ENCODE results near the gene KCNQ1. TPM values are rescaled to one million over a fixed set of nuclear protein-coding genes. Genes with fewer than 3 reads are reported as not detected.

The KCNQ1 gene
- polyA plus RNA-seq, 1 of the 3 experiments (the other 2 are of a cell fraction) = 0.05 TPM

DNA sequence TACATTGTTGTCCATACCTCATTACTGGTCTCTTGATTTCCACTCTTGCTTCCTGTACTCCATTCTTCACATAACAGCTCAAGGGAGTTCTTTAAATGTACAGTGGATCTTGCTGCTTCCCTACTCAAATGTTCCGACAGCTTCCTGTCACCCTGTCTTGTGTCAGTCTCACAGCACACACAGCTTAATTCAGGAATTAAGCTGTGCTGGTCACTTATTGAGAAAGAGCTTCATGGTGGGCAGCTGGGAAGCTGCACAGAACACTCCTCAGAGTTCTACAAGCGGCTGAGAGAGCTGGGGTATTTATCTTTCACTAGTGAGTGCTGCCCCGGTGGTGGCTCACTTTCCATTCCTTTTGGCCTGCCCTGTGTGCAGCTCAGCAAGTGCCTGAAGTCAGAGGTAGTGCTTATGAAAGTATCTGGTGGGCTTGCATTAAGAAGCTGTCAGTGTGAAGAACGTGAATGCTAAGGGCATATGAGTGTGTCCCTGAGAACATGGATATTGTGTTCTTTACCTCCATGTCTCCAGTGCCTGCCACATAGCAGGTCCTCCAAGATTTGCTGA lies 206.3 kb downstream of the KCNQ1 start:
- Histone ChIP-seq H3K27me3 (ENCODE audit: insufficient read depth) (no peaks in the 10 kb centered on the region), H3K9me2 (no peaks in the 10 kb centered on the region), H3K36me3 (replicated peaks in 1 of 2; ENCODE audit: control insufficient read depth in 1 of 2, insufficient read depth in 2 of 2, low read length in 1 of 2) (no peaks in the 10 kb centered on the region), H2AFZ (ENCODE audit: low read depth) (no peak overlapping the region), H3K4me2 (no peak overlapping the region), H3K4me3 (ENCODE audit: low read depth in 2 of 2, low read length in 1 of 2) (no peak overlapping the region; a peak in 1 of 4 replicates), H3K9me3 (peaks cover 26% of the 10 kb centered on the region), H4K20me1 (ENCODE audit: insufficient read depth) (no peaks in the 10 kb centered on the region), H3K4me1 (ENCODE audit: control insufficient read depth in 1 of 2, insufficient read depth in 2 of 2, low read depth in 1 of 2, low read length in 1 of 2) (peaks cover 0 to 32% of the 10 kb centered on the region in 2 experiments; a peak in 1 of 4 replicates), H3F3A (replicated peaks; ENCODE audit: insufficient read depth) (no peaks in the 10 kb centered on the region), H3K27ac (ENCODE audit: low read depth in 2 of 2, low read length in 1 of 2) (no peak overlapping the region; a peak in 1 of 4 replicates), H3K79me2 (ENCODE audit: insufficient read depth) (no peaks in the 10 kb centered on the region), H3K9ac (no peak overlapping the region)
- DNase-seq = peak; percentile 1
- WGBS (ENCODE audit: low lambda C conversion rate) = 57% methylated on average over 4 of the region's 4 CpGs
- ChIA-PET CTCF (interaction anchor here (1.3 to 1.6 kb wide), 2 partner anchors 119 to 234 kb away, joined by 3 to 5 read pairs; partner anchors contain the start of gene CDKN1C), POLR2A (no interaction called here)
- TF ChIP-seq, protein P1, sequence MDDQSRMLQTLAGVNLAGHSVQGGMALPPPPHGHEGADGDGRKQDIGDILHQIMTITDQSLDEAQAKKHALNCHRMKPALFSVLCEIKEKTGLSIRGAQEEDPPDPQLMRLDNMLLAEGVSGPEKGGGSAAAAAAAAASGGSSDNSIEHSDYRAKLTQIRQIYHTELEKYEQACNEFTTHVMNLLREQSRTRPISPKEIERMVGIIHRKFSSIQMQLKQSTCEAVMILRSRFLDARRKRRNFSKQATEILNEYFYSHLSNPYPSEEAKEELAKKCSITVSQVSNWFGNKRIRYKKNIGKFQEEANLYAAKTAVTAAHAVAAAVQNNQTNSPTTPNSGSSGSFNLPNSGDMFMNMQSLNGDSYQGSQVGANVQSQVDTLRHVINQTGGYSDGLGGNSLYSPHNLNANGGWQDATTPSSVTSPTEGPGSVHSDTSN (IDR thresholded peaks at IDR 0.05) = no peak
- no peak for TF ChIP-seq MEF2A (IDR thresholded peaks at IDR 0.05; ENCODE audit: borderline replicate concordance, low read depth)
- TF ChIP-seq TCF12 (IDR thresholded peaks at IDR 0.05) = no peak
- TF ChIP-seq JUND (IDR thresholded peaks at IDR 0.05) = no peak
- no peak for TF ChIP-seq POLR2AphosphoS5 (IDR thresholded peaks at IDR 0.05; ENCODE audit: low read depth, low read length)
- TF ChIP-seq NRF1 (IDR thresholded peaks at IDR 0.05; ENCODE audit: low read depth, low read length) = no peak
- TF ChIP-seq RCOR1 (IDR thresholded peaks at IDR 0.05; ENCODE audit: low read length) = no peak
- TF ChIP-seq NFIC (IDR thresholded peaks at IDR 0.05; ENCODE audit: borderline replicate concordance) = no peak
- TF ChIP-seq, protein P2, sequence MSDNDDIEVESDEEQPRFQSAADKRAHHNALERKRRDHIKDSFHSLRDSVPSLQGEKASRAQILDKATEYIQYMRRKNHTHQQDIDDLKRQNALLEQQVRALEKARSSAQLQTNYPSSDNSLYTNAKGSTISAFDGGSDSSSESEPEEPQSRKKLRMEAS (IDR thresholded peaks at IDR 0.05; ENCODE audit: low read depth) = no peak
- TF ChIP-seq, protein P3, sequence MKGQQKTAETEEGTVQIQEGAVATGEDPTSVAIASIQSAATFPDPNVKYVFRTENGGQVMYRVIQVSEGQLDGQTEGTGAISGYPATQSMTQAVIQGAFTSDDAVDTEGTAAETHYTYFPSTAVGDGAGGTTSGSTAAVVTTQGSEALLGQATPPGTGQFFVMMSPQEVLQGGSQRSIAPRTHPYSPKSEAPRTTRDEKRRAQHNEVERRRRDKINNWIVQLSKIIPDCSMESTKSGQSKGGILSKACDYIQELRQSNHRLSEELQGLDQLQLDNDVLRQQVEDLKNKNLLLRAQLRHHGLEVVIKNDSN (IDR thresholded peaks at IDR 0.05; ENCODE audit: borderline replicate concordance, low read depth) = no peak
- TF ChIP-seq MXI1 (IDR thresholded peaks at IDR 0.05; ENCODE audit: low read depth, low read length) = no peak
- TF ChIP-seq EZH2phosphoT487 (IDR thresholded peaks at IDR 0.05; ENCODE audit: borderline replicate concordance, low read depth) = no peak

DNA sequence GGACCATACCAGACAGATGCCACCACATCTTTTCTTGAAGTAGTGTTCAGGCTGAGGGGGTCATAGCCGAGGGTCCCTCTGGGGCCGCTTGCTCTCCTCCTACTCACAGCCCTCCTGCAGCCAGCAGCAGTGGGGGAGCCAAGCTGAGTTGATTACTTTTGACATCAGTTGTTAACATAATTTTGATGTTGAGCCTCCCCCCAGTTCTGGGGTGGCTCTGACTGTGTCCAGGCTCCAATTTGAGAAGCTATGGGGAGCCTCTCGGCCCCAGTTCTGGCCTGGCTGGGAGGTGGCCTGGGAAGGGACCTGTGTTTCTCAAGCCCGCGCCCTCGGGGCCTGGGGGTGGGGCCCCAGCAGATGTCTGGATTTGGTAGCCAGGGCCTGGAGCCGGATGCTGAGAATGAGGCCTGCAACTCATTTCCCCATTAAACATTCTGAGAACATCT lies 207.0 kb downstream of the KCNQ1 start:
- H3F3A ChIP-seq (replicated peaks; ENCODE audit: insufficient read depth) = no peaks in the 10 kb centered on the region
- 42% methylated on average over 5 of the region's 7 CpGs for WGBS (ENCODE audit: low lambda C conversion rate)
- H3K79me2 ChIP-seq (ENCODE audit: insufficient read depth) = no peaks in the 10 kb centered on the region
- POLR2A ChIA-PET = no interaction called here
- CTCF ChIA-PET = interaction anchor here (1.3 to 1.6 kb wide), 2 partner anchors 119 to 233 kb away, joined by 3 to 5 read pairs; partner anchors contain the start of gene CDKN1C
- H3K27me3 ChIP-seq (ENCODE audit: insufficient read depth) = no peaks in the 10 kb centered on the region
- H3K4me2 ChIP-seq = no peak overlapping the region
- peak overlapping the region in 1 of 2 experiments; percentile 39; a peak in 1 of 4 replicates for H3K27ac ChIP-seq (ENCODE audit: low read depth in 2 of 2, low read length in 1 of 2)
- no peak overlapping the region for H3K9ac ChIP-seq
- no peaks in the 10 kb centered on the region for H3K9me2 ChIP-seq
- peak; percentile 73 for DNase-seq
- peaks cover 24% of the 10 kb centered on the region for H3K9me3 ChIP-seq
- no peak overlapping the region for H2AFZ ChIP-seq (ENCODE audit: low read depth)
- H4K20me1 ChIP-seq (ENCODE audit: insufficient read depth) = no peaks in the 10 kb centered on the region
- H3K4me1 ChIP-seq (ENCODE audit: control insufficient read depth in 1 of 2, insufficient read depth in 2 of 2, low read depth in 1 of 2, low read length in 1 of 2) = peaks cover 0 to 32% of the 10 kb centered on the region in 2 experiments; a peak in 1 of 4 replicates
- no peak overlapping the region for H3K4me3 ChIP-seq (ENCODE audit: low read depth in 2 of 2, low read length in 1 of 2)
- H3K36me3 ChIP-seq (replicated peaks in 1 of 2; ENCODE audit: control insufficient read depth in 1 of 2, insufficient read depth in 2 of 2, low read length in 1 of 2) = no peaks in the 10 kb centered on the region
- no peak for TF ChIP-seq RFX5 (IDR thresholded peaks at IDR 0.05; ENCODE audit: low read length)
- TF ChIP-seq EZH2phosphoT487 (IDR thresholded peaks at IDR 0.05; ENCODE audit: borderline replicate concordance, low read depth) = no peak
- TF ChIP-seq MXI1 (IDR thresholded peaks at IDR 0.05; ENCODE audit: low read depth, low read length) = no peak
- no peak for TF ChIP-seq SIN3A (IDR thresholded peaks at IDR 0.05; ENCODE audit: borderline replicate concordance, low read depth, low read length)
- peak; percentile 52 for TF ChIP-seq CHD2 (IDR thresholded peaks at IDR 0.05; ENCODE audit: low read length, partially characterized antibody)
- TF ChIP-seq, protein P2 (IDR thresholded peaks at IDR 0.05; ENCODE audit: low read depth) = no peak
- no peak for TF ChIP-seq MEF2A (IDR thresholded peaks at IDR 0.05; ENCODE audit: borderline replicate concordance, low read depth)
- TF ChIP-seq, protein P3 (IDR thresholded peaks at IDR 0.05; ENCODE audit: borderline replicate concordance, low read depth) = no peak
- TF ChIP-seq TAF1 (IDR thresholded peaks at IDR 0.05; ENCODE audit: borderline replicate concordance, low read depth, low read length) = no peak
- TF ChIP-seq, protein P4, sequence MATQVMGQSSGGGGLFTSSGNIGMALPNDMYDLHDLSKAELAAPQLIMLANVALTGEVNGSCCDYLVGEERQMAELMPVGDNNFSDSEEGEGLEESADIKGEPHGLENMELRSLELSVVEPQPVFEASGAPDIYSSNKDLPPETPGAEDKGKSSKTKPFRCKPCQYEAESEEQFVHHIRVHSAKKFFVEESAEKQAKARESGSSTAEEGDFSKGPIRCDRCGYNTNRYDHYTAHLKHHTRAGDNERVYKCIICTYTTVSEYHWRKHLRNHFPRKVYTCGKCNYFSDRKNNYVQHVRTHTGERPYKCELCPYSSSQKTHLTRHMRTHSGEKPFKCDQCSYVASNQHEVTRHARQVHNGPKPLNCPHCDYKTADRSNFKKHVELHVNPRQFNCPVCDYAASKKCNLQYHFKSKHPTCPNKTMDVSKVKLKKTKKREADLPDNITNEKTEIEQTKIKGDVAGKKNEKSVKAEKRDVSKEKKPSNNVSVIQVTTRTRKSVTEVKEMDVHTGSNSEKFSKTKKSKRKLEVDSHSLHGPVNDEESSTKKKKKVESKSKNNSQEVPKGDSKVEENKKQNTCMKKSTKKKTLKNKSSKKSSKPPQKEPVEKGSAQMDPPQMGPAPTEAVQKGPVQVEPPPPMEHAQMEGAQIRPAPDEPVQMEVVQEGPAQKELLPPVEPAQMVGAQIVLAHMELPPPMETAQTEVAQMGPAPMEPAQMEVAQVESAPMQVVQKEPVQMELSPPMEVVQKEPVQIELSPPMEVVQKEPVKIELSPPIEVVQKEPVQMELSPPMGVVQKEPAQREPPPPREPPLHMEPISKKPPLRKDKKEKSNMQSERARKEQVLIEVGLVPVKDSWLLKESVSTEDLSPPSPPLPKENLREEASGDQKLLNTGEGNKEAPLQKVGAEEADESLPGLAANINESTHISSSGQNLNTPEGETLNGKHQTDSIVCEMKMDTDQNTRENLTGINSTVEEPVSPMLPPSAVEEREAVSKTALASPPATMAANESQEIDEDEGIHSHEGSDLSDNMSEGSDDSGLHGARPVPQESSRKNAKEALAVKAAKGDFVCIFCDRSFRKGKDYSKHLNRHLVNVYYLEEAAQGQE (IDR thresholded peaks at IDR 0.05; ENCODE audit: low read depth, low read length) = no peak
- no peak for TF ChIP-seq GATA2 (CRISPR knock-in tag; IDR thresholded peaks at IDR 0.05)
- no peak for TF ChIP-seq NRF1 (IDR thresholded peaks at IDR 0.05; ENCODE audit: low read depth, low read length)
- TF ChIP-seq FOSL2 (IDR thresholded peaks at IDR 0.05; ENCODE audit: borderline replicate concordance, low read depth) = no peak

All from SK-N-SH (cell line).